Measurements from ENCODE around the gene PAIP2B. TPM values are rescaled to one million over a fixed set of nuclear protein-coding genes. Genes with fewer than 3 reads are reported as not detected.
A peak's percentile ranks its signal among the peaks of the same experiment; 100 is the strongest.

Gene PAIP2B, protein sequence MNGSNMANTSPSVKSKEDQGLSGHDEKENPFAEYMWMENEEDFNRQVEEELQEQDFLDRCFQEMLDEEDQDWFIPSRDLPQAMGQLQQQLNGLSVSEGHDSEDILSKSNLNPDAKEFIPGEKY
- total RNA-seq = 7.6 TPM
- 4.2 TPM for polyA plus RNA-seq

DNA sequence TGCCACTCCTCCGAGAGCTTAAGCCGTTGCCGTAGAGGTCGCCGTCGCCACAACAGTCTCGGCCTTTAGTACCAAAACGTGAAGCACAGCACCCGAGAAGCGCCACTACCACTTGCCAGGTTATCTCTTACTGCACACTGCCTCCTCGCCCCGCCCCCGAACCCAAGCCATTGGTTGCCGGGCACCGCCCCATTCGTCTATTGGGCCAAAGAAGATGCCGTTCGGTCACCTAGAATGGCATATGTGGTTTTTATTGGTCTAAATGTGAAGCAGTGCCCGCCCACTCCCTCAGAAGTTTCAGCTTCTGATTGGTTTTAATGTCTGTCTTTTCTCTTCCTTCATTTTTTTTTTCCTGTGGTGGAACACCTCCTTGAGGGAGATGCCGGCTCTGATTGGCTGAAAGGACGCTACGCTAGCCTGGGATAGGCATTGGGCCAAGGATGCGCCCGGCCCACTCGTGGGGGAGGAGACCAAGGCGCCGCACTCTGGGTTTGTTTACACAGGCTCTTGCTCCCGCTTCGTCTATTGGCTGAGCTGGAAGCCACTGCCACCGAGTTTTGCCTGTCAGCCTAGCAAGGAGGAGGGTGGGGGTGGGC lies at the start of gene PAIP2B:
TSS of gene PAIP2B (minus strand) at position 139 of the 596 bp plus-strand sequence. CDS start 24,514 bp downstream, outside the sequence.
- H3K4me1 ChIP-seq (ENCODE audit: insufficient read depth) = no peaks in the 10 kb centered on the region
- under 1% methylated on average over 30 of the region's 30 CpGs for WGBS
- no peaks in the 10 kb centered on the region for H3K36me3 ChIP-seq (ENCODE audit: insufficient read depth)
- DNase-seq (ENCODE audit: extremely low spot score) = peak; percentile 98
- H3K4me3 ChIP-seq (ENCODE audit: low read depth, low read length) = peak within 1 kb of the TSS; percentile 82
- H3K27ac ChIP-seq (ENCODE audit: low read depth) = peak within 1 kb of the TSS; percentile 68

DNA sequence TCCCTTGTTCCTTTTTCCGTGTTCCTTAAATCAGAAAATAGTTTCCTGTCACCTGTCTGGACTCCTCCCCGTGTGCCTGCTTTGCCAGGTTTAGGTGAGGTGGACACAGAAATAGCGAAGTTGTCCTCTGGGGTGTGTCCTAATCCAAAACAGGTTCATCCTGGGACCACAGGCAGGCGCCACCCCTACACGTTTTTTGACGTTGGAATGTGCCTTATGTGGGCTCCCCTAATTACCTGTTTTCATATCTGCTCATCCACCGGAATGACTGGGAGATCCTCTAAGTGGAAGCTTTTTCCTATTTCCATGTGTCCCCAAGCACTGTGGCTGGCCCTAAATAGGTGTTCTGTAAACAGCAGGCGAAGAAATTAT lies 49.0 kb upstream of the PAIP2B start:
- no peak overlapping the region for H3K4me3 ChIP-seq (ENCODE audit: low read depth, low read length)
- no peak for DNase-seq (ENCODE audit: extremely low spot score)
- H3K27ac ChIP-seq (ENCODE audit: low read depth) = no peak overlapping the region
- H3K4me1 ChIP-seq (ENCODE audit: insufficient read depth) = no peaks in the 10 kb centered on the region
- no peaks in the 10 kb centered on the region for H3K36me3 ChIP-seq (ENCODE audit: insufficient read depth)
- WGBS = 44% methylated on average over 8 of the region's 8 CpGs

DNA sequence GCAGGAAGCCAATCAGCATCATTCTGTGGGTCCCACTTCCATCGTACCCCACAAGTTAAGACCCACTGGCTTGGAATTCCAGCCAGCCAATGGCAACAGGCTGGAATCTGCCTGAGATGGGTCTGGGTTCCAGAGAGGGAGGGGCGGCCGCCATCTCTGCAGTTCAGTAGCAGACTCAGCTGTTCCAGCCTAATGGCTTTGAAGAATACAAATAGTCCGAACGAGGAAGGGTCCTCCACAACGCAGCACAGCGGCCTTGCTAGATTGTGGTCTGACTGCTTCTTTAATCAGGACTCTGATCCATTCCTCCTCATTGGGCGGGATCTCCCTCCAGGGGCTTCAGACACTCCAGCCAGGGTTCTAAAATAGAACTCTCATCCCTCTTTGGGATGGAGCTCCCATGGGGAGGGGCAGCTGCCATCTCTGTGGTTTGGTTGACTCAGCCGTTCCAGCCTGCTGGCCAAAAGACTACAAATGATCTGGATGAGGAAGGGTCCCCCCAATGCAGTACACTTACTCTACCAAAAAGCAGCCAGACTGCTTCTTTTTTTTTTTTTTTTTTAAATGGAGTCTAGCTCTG lies 42.7 kb upstream of the PAIP2B start:
- H3K4me3 ChIP-seq (ENCODE audit: low read depth, low read length) = no peak overlapping the region
- 84% methylated on average over 9 of the region's 9 CpGs for WGBS
- no peak overlapping the region for H3K27ac ChIP-seq (ENCODE audit: low read depth)
- no peaks in the 10 kb centered on the region for H3K36me3 ChIP-seq (ENCODE audit: insufficient read depth)
- DNase-seq (ENCODE audit: extremely low spot score) = no peak
- no peaks in the 10 kb centered on the region for H3K4me1 ChIP-seq (ENCODE audit: insufficient read depth)

DNA sequence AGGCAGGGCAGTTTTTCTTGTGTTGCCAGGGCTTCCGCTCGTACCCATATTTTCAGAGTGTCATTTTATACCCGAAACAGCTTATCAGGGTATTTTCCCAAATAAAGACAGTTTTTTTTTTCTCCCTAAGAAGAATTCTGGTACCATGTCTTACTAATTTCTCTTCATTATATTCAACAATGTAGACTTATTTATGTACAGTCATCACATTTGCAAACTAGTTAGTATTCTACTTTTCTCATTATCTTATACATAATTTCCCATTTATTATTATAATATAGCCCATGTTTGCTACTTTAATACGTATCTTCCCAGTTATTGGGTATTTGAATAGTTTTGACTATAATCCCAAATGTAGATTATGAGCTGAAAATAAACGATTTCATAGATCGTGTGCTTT lies 36.5 kb upstream of the PAIP2B start:
- no peaks in the 10 kb centered on the region for H3K4me1 ChIP-seq (ENCODE audit: insufficient read depth)
- WGBS = 85% methylated on average over 6 of the region's 6 CpGs
- DNase-seq (ENCODE audit: extremely low spot score) = no peak
- H3K36me3 ChIP-seq (ENCODE audit: insufficient read depth) = no peaks in the 10 kb centered on the region
- H3K27ac ChIP-seq (ENCODE audit: low read depth) = no peak overlapping the region
- H3K4me3 ChIP-seq (ENCODE audit: low read depth, low read length) = no peak overlapping the region

DNA sequence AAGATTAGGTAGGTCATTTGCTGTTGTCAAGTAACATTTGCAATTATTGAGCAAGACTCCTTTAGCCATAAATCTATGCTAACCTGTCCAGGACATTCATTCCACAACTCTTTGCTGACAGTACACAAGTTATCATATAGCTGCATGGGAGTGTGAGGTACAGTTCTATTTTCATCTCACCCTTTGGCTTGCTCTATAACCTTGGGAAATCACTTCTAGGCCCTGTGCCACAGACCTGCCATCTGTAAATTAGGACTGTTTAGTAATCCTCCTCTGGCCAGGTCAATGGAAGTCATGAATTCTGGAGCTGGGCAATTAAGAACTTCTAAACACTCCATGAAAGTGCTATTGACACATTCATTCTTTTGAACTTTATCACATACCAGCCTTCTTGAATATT lies 34.6 kb upstream of the PAIP2B start:
- H3K4me1 ChIP-seq (ENCODE audit: insufficient read depth) = no peaks in the 10 kb centered on the region
- no peaks in the 10 kb centered on the region for H3K36me3 ChIP-seq (ENCODE audit: insufficient read depth)
- no peak overlapping the region for H3K27ac ChIP-seq (ENCODE audit: low read depth)
- DNase-seq (ENCODE audit: extremely low spot score) = no peak
- no peak overlapping the region for H3K4me3 ChIP-seq (ENCODE audit: low read depth, low read length)

DNA sequence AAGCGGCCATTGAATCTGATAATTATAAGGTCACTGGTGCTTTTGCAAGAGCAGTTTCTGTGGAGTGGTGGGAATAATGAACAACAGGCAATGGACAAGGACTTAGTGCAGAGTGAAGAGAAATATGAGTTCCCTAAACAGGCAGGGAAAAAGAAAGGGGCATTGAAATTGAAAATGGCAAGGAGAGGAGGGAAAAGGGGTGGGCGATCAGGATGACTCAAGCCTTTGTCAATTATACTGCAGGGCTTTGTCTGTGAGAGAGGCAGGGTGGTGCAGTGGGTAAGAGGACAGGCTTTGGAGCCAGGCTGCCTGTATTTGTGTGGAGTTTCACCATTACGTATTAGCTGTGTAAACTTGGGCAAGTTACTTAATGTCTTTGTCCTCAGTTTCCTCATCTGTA lies 29.5 kb upstream of the PAIP2B start:
- no peak for DNase-seq (ENCODE audit: extremely low spot score)
- Histone ChIP-seq H3K4me1 (ENCODE audit: insufficient read depth) (no peaks in the 10 kb centered on the region), H3K36me3 (ENCODE audit: insufficient read depth) (no peaks in the 10 kb centered on the region), H3K27ac (ENCODE audit: low read depth) (no peak overlapping the region), H3K4me3 (ENCODE audit: low read depth, low read length) (no peak overlapping the region)
- 79% methylated on average over 3 of the region's 3 CpGs for WGBS

DNA sequence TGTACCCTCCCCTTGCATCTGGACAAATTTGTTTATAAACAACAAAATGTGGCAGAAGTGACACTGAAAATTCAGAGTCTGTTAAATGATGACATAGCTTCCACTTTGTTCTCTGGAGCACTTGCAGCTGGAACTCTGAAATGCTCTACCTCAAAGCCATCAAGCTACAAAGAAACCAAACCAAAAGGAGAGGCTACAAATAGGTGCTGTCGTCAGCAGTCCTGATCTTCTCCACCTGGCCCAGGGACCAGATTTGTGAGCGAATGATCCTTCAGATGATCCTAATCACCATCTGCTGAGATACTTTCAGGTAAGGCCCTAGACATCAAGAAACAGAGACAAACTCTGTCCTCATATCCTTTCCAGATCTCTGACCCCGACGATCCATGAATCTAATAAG lies 27.9 kb upstream of the PAIP2B start:
- no peak for DNase-seq (ENCODE audit: extremely low spot score)
- 86% methylated on average over 4 of the region's 4 CpGs for WGBS
- H3K4me3 ChIP-seq (ENCODE audit: low read depth, low read length) = no peak overlapping the region
- H3K36me3 ChIP-seq (ENCODE audit: insufficient read depth) = no peaks in the 10 kb centered on the region
- no peaks in the 10 kb centered on the region for H3K4me1 ChIP-seq (ENCODE audit: insufficient read depth)
- no peak overlapping the region for H3K27ac ChIP-seq (ENCODE audit: low read depth)

DNA sequence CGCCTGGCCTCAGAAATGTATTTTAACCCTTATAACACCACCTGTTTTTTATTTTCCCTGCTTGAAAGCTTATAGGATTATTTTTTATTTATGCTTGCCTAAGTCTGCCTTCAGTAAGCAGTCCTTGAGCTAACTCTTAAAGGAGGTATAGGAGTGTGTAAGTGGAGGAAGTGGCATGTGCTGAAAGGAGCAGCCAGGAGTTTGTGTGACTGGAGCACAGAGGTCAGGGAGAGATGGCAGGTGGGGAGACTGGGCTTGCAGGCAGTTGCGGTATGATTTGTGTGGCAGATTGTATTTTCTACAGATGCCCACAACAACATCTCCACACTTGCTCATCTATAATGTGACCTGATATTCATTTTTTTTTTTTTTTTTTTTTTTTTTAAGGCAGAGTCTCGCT lies 27.2 kb upstream of the PAIP2B start:
- Histone ChIP-seq H3K36me3 (ENCODE audit: insufficient read depth) (no peaks in the 10 kb centered on the region), H3K4me1 (ENCODE audit: insufficient read depth) (no peaks in the 10 kb centered on the region), H3K4me3 (ENCODE audit: low read depth, low read length) (no peak overlapping the region), H3K27ac (ENCODE audit: low read depth) (no peak overlapping the region)
- WGBS = 81% methylated on average over 3 of the region's 3 CpGs
- DNase-seq (ENCODE audit: extremely low spot score) = no peak

DNA sequence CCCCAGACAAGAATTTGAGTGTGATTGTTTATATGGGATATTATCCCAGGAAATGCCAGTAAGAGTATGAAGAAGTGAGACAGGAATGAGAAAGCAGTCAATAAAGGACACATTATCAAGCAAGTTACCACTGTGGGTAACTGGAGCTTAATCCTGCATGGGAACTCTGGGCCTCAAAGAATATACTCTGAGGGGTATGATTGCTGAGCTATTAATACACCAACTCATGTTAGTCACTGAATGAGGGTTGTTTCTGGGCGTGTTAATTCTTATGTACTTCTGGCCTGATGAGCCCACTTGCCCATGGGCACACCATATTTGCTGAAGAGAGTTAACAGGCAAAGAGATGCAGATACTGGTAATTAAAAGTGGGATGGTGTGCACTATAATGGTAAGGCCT lies 26.6 kb upstream of the PAIP2B start:
- H3K36me3 ChIP-seq (ENCODE audit: insufficient read depth) = no peaks in the 10 kb centered on the region
- no peak overlapping the region for H3K27ac ChIP-seq (ENCODE audit: low read depth)
- no peak for DNase-seq (ENCODE audit: extremely low spot score)
- WGBS = 86% methylated on average over 1 of the region's 1 CpG
- no peaks in the 10 kb centered on the region for H3K4me1 ChIP-seq (ENCODE audit: insufficient read depth)
- H3K4me3 ChIP-seq (ENCODE audit: low read depth, low read length) = no peak overlapping the region

DNA sequence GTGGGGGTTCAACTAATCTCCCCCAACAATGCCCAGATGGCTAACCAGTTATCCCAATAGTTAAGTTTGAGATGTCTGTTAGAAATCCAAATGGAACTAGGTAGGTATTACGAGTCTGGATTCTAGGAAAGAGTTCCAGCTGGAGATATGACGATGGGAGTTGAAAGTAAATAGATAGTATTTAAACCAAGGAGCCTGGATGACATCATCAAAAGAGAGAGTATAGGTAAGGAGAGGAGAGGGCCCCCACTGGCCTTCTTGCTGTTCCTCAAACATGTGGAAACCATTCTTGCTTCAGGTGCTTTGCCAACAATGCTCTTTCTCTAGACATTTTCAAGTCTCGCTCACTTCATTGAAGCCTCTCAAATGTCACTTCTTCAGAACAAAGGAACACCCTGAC lies 26.0 kb upstream of the PAIP2B start:
- DNase-seq (ENCODE audit: extremely low spot score) = no peak
- Histone ChIP-seq H3K27ac (ENCODE audit: low read depth) (no peak overlapping the region), H3K4me3 (ENCODE audit: low read depth, low read length) (no peak overlapping the region), H3K36me3 (ENCODE audit: insufficient read depth) (no peaks in the 10 kb centered on the region), H3K4me1 (ENCODE audit: insufficient read depth) (no peaks in the 10 kb centered on the region)
- 69% methylated on average over 3 of the region's 3 CpGs for WGBS

DNA sequence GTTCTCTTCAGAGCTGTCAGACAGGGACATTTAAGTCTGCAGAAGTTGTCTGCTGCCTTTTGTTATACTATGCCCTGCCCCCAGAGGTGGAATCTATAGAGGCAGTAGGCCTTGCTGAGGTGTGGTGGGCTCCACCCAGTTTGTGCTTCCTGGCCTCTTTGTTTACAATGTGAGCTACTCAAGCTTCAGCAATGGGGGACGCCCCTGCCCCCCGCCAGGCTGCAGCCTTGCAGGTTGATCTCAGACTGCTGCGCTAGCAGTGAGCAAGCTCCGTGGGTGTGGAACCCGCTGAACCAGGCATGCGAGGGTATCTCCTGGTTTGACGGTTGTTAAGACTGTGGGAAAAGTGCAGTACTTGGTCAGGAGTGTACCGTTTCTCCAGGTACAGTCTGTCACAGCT lies 24.0 kb upstream of the PAIP2B start:
- no peak for DNase-seq (ENCODE audit: extremely low spot score)
- H3K4me1 ChIP-seq (ENCODE audit: insufficient read depth) = no peaks in the 10 kb centered on the region
- H3K36me3 ChIP-seq (ENCODE audit: insufficient read depth) = no peaks in the 10 kb centered on the region
- WGBS = 90% methylated on average over 8 of the region's 8 CpGs
- H3K4me3 ChIP-seq (ENCODE audit: low read depth, low read length) = no peak overlapping the region
- no peak overlapping the region for H3K27ac ChIP-seq (ENCODE audit: low read depth)

DNA sequence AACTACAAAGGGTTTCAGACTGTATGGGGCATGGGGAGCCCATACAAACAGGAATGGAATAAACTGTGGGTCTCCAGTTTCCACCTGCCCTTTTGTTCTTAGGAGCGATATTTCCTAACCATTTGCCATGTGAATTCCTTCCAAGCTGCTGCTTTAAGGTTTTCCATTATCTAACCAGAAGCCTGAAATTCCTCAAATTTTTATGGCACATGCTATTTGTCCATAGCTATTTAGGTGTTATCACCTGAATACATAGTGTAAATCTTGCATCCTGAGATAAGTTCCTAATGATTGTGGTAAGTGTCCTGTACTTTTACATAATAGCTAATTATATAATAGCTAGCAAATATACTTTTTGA lies 17.4 kb upstream of the PAIP2B start:
- DNase-seq (ENCODE audit: extremely low spot score) = no peak
- H3K4me3 ChIP-seq (ENCODE audit: low read depth, low read length) = no peak overlapping the region
- H3K27ac ChIP-seq (ENCODE audit: low read depth) = no peak overlapping the region
- no peaks in the 10 kb centered on the region for H3K4me1 ChIP-seq (ENCODE audit: insufficient read depth)
- WGBS = 76% methylated on average over 1 of the region's 1 CpG
- no peaks in the 10 kb centered on the region for H3K36me3 ChIP-seq (ENCODE audit: insufficient read depth)

DNA sequence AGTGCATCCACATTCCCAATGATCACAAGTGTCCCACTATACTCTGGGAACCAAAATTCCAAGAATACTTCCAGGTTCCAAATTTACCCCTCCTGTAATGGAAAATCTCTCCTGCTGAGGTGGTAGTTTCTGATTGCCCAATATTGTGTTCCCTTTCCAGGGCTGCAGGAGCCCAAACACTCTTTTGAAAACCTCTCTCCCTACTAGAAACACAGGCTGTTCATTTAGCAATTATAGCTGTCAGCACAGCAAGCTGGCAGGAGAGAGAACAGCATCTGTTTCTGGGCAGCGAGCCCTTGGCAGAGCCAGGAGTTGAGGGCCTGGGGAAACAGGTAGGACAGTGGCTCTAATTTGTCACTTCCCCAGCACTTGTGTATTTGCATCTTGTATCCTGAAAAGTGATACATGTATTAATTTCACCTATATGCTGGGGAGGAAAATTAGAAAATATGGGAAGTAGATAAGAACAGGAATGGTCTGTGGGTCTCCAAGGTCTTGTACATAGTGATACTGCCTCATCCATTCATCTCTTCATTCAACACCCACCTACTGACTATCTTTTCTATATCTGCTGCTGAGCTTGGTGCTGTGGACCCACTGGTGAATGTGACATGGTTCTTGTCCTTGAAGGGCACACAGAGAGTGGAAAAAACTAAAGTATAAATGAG lies 16.9 kb upstream of the PAIP2B start:
- H3K4me3 ChIP-seq (ENCODE audit: low read depth, low read length) = no peak overlapping the region
- no peak for DNase-seq (ENCODE audit: extremely low spot score)
- H3K4me1 ChIP-seq (ENCODE audit: insufficient read depth) = no peaks in the 10 kb centered on the region
- WGBS = 60% methylated on average over 1 of the region's 1 CpG
- no peaks in the 10 kb centered on the region for H3K36me3 ChIP-seq (ENCODE audit: insufficient read depth)
- H3K27ac ChIP-seq (ENCODE audit: low read depth) = no peak overlapping the region

DNA sequence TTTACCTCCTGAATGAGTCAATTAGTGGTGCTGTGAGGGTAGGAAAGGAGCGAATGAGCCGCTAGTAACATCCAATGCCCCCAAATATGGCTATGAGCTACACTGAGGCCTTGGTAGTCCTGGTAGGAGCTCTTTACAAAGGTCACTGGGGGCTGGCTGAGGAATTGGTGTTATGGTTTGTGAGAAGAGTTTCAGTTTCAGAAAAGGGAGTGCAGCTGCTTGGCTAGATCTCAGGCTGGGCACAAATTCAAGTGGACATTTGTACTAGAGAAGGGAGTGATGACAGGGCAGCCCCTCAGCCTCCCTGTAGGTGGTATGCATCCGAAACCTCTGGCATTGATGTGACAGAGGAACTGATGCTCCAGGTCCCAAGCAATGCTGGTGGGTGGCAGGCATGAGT lies 13.9 kb upstream of the PAIP2B start:
- DNase-seq (ENCODE audit: extremely low spot score) = no peak
- 70% methylated on average over 3 of the region's 3 CpGs for WGBS
- no peaks in the 10 kb centered on the region for H3K36me3 ChIP-seq (ENCODE audit: insufficient read depth)
- H3K4me1 ChIP-seq (ENCODE audit: insufficient read depth) = no peaks in the 10 kb centered on the region
- H3K4me3 ChIP-seq (ENCODE audit: low read depth, low read length) = no peak overlapping the region
- no peak overlapping the region for H3K27ac ChIP-seq (ENCODE audit: low read depth)
